Stimulated activated CD4-positive, alpha-beta T cell treated with anti-CD3 and anti-CD28 coated beads, TNF-alpha, amount 100 ng/mL, for 4 hours (primary cell): Measurements from ENCODE around the gene TMEM158.

Source experiments
- DNase-seq, 3 experiments: peaks; one replicate each; pipeline ENCODE4 v3.0.0-alpha.2; 2020; ENCODE audit warnings: low read depth in 3 of 3

Gene TMEM158

GRCh38 chr3:45226206-45226915, at the start of gene TMEM158:
TMEM158 (minus strand) TSS chr3:45226287; CDS start chr3:45226027, 260 bp downstream.
- peak; percentile 63 to 78 (median 72) for DNase-seq

DNA sequence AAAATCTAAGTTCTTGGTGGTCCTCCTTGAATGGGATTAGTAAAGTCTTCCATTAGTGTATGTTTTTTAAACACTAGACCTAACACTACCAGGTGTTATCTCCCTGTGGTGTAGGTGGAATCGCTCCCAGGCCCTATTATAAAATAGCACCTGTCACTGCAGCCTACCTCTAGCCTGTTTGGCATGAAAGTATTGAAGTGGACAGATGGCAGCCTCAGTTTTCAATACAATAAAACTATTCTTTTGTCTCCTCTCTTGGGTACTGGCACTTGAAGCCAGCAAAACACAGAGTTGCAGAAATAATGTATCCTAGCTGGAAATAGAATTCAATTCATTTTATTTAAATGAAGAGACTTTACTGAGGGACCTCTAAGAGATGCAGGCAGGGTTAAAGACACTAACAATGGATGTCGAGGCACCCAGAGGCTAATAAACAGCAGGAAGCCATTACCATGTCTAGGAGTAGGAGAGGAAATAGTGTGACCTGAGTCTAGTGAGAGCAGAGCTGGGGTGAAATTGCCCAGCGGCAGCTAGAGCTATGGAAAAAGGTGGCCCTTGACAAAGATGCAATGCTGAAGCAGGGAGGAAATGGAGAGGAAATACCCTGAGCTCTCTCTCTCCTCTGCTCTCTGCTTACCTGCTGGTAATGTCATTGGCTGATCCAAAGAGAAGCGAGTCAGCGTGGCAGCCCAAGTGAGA, 49.1 kb upstream of the TMEM158 start:
- DNase-seq = no peak

- DNase-seq = no peak
Observed at GRCh38 chr3:45273681-45274515, 47.8 kb upstream of the TMEM158 start.

GRCh38 chr3:45272828-45273470, 46.9 kb upstream of the TMEM158 start:
- DNase-seq = no peak

- DNase-seq = no peak
Observed at GRCh38 chr3:45272032-45272810, 46.1 kb upstream of the TMEM158 start.

DNA sequence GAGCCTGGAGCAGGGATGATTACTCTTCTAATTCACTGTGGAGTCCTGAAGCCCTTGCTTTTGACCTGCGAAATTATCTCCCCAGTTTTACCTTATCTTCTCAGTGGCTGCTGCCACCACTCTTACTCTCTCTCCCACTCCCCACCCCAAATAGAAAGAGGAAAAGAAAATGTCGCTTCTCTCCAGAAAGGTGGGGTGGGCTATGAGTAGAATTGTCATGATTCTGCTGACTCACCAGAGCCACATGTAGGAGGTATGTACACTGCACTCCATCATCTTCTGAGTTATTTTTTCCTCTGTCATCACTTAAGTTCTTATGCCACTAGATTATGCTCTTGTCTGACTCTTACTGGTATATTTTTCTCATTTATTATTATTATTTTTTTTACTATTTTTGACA, 43.9 kb upstream of the TMEM158 start:
- DNase-seq = no peak

GRCh38 chr3:45267097-45267496, 41.0 kb upstream of the TMEM158 start:
- no peak for DNase-seq

- no peak for DNase-seq
Observed at GRCh38 chr3:45261333-45262110, 35.4 kb upstream of the TMEM158 start.

DNA sequence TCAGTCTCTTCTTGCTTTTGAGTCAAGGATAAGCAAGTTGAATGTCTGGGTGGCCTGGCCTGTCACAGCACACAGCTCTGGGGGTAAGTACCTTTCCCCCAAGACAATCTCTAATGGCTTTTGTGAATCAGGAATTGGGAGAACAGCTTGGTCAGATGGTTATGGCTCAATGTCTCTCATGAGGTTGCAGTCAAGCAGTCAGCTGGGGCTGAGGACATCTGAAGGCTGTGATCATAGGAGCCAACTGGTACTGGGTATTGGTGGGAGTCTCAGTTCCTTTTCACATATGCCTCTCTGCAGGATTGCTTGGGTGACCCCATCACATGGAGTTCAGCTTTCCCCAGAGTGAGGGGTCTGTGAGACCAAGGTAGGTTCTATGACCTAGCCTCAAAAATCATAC, 33.0 kb upstream of the TMEM158 start:
- no peak for DNase-seq

- no peak for DNase-seq
Observed at GRCh38 chr3:45258317-45258716, 32.2 kb upstream of the TMEM158 start.

DNA sequence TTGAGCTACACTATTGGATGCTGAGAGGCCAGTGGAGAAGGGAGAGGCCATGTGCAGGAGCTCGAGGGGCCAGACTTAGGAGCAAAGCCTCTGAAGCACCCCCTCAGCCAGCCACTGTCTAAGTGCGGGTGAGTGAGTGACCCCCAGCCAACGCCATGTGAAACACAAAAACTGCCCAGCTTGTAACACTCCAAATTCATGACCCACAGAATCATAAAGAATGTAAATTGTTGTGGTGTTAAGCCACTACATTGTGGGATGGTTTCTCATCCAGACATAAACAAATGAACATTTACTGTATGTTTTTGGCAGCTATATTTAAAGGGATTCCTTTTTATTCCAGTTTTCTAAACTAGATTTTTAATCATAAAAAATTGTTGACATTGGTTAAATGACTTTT, 27.2 kb upstream of the TMEM158 start:
- DNase-seq = no peak

DNA sequence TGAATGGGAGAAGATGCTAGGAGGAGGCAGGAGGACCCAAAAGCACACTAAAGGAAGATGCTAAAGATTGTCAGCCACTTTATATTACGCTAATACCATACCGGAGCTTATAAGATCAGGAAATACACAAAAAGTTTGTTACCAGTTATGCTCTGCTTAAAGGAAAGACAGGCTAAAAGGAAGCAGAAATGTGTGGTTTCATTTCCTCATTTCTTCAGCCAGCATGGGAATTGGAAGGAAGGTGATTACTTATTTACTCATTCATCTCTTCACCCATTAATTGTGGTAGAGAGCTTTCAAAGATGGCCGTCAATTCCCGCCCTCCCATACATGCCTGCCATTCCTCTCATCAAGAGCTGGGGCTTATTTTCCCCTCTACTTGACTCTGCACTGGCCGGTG, 26.7 kb upstream of the TMEM158 start:
- no peak for DNase-seq

DNA sequence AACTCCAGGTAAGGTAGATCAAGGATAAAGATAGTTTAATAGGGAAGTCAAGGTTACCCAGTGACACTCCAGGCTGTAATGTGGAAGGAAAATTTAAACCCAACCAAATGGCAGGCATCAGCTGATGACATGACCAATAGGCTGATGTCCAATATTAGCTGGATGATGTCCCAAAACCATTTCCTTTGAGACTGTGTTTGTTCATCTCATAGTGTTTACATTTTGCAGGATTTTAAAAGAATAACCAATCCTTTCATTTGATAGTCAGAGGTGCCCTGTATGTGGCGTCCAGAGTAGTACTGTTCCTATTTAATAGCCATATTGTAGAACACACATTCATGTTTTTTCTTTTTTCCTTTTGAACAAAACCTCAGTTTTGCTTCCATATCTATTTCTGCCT, 23.3 kb upstream of the TMEM158 start:
- no peak for DNase-seq

DNA sequence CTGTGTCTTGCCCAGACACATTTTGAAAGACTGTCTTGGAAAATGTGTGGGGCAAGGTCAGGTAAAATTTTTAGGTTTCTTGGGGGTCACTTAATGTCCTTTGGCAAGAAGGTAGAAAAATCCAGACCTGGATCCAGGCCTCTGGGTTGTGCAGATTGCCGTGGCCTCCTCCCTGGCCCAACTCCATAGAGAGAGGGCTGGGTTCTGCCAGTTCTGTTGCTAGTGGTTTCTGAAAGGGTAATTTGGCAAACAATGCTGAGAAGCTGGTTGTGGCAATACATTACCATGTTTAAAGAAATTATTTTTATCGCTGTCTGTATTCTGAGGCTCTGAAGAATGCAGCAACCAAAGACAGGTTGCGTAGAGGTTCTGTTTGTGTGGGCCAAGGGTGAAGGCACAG, 20.2 kb upstream of the TMEM158 start:
- DNase-seq = no peak

- DNase-seq = no peak
Observed at GRCh38 chr3:45244356-45244755, 18.3 kb upstream of the TMEM158 start.

DNA sequence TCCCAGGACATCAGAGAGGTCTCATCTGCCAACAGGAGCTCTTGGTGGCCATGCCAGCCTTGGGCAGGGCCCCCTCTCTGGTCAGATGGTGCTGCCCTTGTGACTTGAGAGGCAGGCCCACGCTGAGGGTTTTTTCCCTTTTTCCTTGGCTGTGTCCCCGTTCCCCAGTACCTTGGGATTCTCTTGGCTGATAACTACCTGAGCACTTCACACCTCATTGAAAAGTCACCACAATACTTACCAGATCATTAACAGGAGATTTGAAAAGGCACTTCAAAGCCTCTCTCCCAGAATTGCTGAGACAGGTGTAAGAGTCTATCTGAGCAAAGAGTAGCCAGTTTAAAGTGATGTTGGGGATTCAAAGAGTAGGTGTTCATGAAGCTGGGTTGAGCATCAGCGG, 15.1 kb upstream of the TMEM158 start:
- DNase-seq = no peak

- DNase-seq = no peak
Observed at GRCh38 chr3:45240292-45240691, 14.2 kb upstream of the TMEM158 start.

DNA sequence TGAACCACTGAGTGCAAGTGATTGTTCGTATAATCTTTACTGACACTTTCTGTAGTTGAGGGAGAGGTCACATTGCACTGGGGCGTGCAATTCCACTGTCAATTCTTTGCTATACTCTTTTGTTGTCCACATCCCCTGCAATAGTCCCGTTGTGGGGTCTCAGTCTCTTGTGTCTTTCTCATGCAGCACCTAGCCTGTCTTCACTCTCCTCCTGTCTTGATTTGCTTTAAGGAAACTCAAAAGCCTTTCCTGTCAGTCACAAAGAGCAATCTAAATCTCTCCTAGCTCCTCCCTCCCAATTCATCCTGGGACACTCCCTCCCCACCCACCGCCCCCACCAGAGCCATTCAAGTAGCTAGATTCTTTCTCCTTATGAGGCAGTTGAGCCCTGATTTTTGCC, 13.2 kb upstream of the TMEM158 start:
- DNase-seq = no peak

GRCh38 chr3:45236964-45237363, 10.9 kb upstream of the TMEM158 start:
- DNase-seq = no peak

GRCh38 chr3:45235409-45235808, 9.3 kb upstream of the TMEM158 start:
- no peak for DNase-seq

DNA sequence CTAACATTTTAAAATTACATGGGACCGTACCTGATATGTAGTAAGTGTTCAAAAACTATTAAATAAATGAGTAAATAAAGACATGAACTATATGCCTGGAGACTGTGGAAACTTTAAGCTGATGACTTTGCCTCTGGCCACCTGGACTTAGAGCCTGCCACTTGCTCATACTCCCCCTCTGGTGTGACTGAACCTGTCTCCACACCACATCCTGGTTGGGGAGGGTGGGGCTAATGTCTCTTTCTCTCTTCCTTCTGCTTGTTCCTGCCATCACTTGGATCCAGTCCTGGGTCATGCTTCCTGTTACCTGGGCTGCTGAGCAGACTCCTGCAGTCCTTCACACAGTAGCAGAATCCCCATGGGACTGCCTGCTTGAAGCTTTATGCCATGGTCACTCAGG, 8.2 kb upstream of the TMEM158 start:
- DNase-seq = no peak
